Parathyroid adenoma (tissue), 2 donors: ENCODE data around the gene LUZP2.

Source experiments
- H2AFZ ChIP-seq: fragments of 300-600 bp; sonication (generic); one replicate; pipeline ENCODE4 v1.7.0; 2017; ENCODE audit warnings: antibody characterized with exemption, mild to moderate bottlenecking
- H3K27ac ChIP-seq: fragments of 300-600 bp; sonication (generic); one replicate; pipeline ENCODE4 v1.7.0; 2017
- H3K27me3 ChIP-seq: fragments of 300-600 bp; sonication (generic); one replicate; pipeline ENCODE4 v1.7.0; 2017; ENCODE audit warnings: low read length; ENCODE audit not compliant: control insufficient read depth, insufficient read depth
- H3K36me3 ChIP-seq: fragments of 300-600 bp; sonication (generic); one replicate; pipeline ENCODE4 v1.7.0; 2017; ENCODE audit warnings: low read length; ENCODE audit not compliant: control insufficient read depth, insufficient read depth
- H3K4me1 ChIP-seq: fragments of 300-600 bp; sonication (generic); one replicate; pipeline ENCODE4 v1.7.0; 2017; ENCODE audit warnings: control low read depth
- H3K4me2 ChIP-seq: fragments of 300-600 bp; sonication (generic); one replicate; pipeline ENCODE4 v1.7.0; 2017; ENCODE audit warnings: low read length
- H3K4me3 ChIP-seq: fragments of 300-600 bp; sonication (generic); one replicate; pipeline ENCODE4 v1.7.0; 2017; ENCODE audit warnings: low read depth, low read length
- H3K79me2 ChIP-seq: fragments of 300-600 bp; sonication (generic); one replicate; pipeline ENCODE4 v1.7.0; 2017; ENCODE audit warnings: control low read depth
- H3K9ac ChIP-seq: fragments of 300-600 bp; sonication (generic); one replicate; pipeline ENCODE4 v1.7.0; 2017; ENCODE audit warnings: mild to moderate bottlenecking
- H3K9me3 ChIP-seq: fragments of 300-600 bp; sonication (generic); one replicate; pipeline ENCODE4 v1.7.0; 2017; ENCODE audit warnings: low read length; ENCODE audit not compliant: control insufficient read depth
- TF ChIP-seq, protein P1 (sequence below): fragments of 300-600 bp; sonication (generic); IDR thresholded peaks from one replicate; pipeline ENCODE4 v1.7.0; 2017; ENCODE audit warnings: antibody characterized with exemption, mild to moderate bottlenecking
- donor health status: primary hyperparathyroidism.

LUZP2 gene

DNA sequence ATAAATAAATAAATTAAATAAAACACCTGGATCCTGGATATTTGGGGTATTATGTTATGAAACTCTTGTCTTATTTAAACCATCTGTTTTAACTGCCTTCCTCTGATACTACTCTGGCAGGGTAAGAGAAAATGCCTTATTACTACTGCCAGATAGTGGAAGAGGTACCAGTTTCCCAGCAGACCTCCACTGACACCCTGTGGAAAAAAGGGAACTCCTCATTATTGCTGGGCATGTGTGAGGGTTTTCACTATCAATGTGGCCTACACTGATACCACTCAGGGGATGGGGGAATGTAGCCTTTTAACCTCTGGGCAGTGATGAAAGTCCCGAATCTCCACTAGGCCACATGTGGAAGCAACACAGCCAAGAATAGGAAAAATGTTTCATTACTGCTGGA is 121.0 kb downstream of the LUZP2 start:
- H3K4me3 ChIP-seq, result no peak overlapping the region
- H3K27me3 ChIP-seq, result no peaks in the 10 kb centered on the region
- H3K4me1 ChIP-seq, result no peaks in the 10 kb centered on the region
- TF ChIP-seq, protein P1, sequence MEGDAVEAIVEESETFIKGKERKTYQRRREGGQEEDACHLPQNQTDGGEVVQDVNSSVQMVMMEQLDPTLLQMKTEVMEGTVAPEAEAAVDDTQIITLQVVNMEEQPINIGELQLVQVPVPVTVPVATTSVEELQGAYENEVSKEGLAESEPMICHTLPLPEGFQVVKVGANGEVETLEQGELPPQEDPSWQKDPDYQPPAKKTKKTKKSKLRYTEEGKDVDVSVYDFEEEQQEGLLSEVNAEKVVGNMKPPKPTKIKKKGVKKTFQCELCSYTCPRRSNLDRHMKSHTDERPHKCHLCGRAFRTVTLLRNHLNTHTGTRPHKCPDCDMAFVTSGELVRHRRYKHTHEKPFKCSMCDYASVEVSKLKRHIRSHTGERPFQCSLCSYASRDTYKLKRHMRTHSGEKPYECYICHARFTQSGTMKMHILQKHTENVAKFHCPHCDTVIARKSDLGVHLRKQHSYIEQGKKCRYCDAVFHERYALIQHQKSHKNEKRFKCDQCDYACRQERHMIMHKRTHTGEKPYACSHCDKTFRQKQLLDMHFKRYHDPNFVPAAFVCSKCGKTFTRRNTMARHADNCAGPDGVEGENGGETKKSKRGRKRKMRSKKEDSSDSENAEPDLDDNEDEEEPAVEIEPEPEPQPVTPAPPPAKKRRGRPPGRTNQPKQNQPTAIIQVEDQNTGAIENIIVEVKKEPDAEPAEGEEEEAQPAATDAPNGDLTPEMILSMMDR, result no peak
- H3K27ac ChIP-seq, result no peak overlapping the region
- no peak overlapping the region for H3K9ac ChIP-seq
- no peaks in the 10 kb centered on the region for H3K9me3 ChIP-seq
- H2AFZ ChIP-seq, result no peak overlapping the region
- no peaks in the 10 kb centered on the region for H3K79me2 ChIP-seq
- H3K36me3 ChIP-seq, result no peaks in the 10 kb centered on the region
- H3K4me2 ChIP-seq, result no peak overlapping the region

DNA sequence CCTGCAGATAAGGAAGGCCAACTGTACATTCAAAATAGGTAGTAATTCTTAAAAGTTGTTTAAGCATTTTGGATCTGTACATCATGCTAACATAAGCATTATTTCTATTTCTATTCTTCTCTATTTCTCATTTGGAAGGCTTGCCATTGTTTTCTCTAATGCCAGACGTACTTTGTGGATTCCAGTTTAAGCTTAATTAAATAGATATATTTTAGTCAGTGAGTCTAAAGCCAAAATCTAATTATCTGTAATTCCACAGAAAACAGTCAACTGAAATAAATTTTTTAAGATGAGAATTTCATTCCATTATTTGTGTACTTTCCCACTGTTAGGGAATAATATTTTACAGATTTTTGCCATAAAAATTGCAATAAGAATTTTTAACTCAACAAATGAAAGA is 123.0 kb downstream of the LUZP2 start:
- H3K9ac ChIP-seq, result no peak overlapping the region
- no peaks in the 10 kb centered on the region for H3K27me3 ChIP-seq
- H3K36me3 ChIP-seq, result no peaks in the 10 kb centered on the region
- no peak overlapping the region for H3K27ac ChIP-seq
- H3K79me2 ChIP-seq, result no peaks in the 10 kb centered on the region
- no peak overlapping the region for H3K4me3 ChIP-seq
- H3K4me1 ChIP-seq, result no peaks in the 10 kb centered on the region
- no peak overlapping the region for H3K4me2 ChIP-seq
- H2AFZ ChIP-seq, result no peak overlapping the region
- TF ChIP-seq, protein P1, result no peak
- H3K9me3 ChIP-seq, result no peaks in the 10 kb centered on the region

DNA sequence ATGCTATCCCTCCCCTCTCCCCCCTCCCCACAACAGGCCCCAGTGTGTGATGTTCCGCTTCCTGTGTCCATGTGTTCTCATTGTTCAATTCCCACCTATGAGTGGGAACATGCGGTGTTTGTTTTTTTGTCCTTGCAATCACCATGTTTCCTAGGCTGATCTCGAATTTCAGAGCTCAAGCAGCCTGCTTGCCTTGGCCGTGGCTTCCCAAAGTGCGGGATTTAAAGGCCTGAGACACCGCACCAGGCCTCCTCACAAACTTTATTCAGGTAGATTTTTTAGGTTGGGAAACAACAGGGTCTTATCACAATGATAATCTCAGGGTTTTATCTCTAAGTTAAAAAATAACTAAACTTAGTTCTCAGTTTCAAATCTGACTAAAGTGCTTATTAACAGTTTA is 125.4 kb downstream of the LUZP2 start:
- Histone ChIP-seq H2AFZ (no peak overlapping the region), H3K9me3 (no peaks in the 10 kb centered on the region), H3K27me3 (no peaks in the 10 kb centered on the region), H3K79me2 (no peaks in the 10 kb centered on the region), H3K27ac (no peak overlapping the region), H3K4me3 (no peak overlapping the region), H3K9ac (no peak overlapping the region), H3K36me3 (no peaks in the 10 kb centered on the region), H3K4me2 (no peak overlapping the region), H3K4me1 (no peaks in the 10 kb centered on the region)
- TF ChIP-seq, protein P1, result no peak

DNA sequence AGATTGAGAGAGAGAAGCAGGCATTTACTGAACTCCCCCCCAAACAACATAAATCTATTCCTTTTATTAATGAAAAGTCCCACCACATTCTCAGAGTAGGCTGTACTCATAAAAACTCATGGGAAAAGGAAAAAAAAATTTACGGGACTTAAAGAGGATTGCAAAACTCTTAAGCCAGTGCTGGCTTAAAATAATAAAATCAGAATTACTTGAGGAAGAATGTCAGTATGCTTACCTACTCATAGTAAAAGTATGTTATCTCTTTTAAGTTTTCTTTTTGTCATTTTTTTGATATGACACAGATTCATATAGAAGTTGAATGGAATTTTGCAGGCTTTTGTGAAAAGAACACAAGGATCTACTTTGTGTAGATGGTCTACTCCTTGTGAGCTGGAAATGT is 126.3 kb downstream of the LUZP2 start:
- H3K4me3 ChIP-seq, result no peak overlapping the region
- H3K27me3 ChIP-seq, result no peaks in the 10 kb centered on the region
- no peaks in the 10 kb centered on the region for H3K36me3 ChIP-seq
- H3K9ac ChIP-seq, result no peak overlapping the region
- H3K9me3 ChIP-seq, result no peaks in the 10 kb centered on the region
- no peaks in the 10 kb centered on the region for H3K79me2 ChIP-seq
- H2AFZ ChIP-seq, result no peak overlapping the region
- TF ChIP-seq, protein P1, result no peak
- no peaks in the 10 kb centered on the region for H3K4me1 ChIP-seq
- no peak overlapping the region for H3K27ac ChIP-seq
- no peak overlapping the region for H3K4me2 ChIP-seq

DNA sequence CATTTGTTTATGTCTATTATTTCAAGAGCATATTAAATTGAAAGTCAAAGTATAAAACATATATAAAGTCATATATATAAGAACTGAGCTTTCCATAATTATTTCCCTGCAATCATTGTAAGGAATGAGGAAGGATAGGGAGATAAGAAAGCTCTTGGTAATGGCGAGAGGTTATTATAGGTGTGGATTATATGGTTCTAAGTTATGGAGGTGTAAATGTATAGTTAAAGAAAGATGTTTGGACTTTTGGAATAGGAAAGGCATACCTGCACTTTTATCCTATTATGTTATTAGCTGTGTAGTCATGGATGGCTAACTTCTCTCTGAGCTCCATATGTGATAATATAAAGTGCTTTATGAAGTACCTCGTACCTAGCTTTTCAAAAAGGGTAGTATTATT is 127.6 kb downstream of the LUZP2 start:
- H3K4me1 ChIP-seq, result no peaks in the 10 kb centered on the region
- H3K36me3 ChIP-seq, result no peaks in the 10 kb centered on the region
- H3K27ac ChIP-seq, result no peak overlapping the region
- TF ChIP-seq, protein P1, result no peak
- no peaks in the 10 kb centered on the region for H3K9me3 ChIP-seq
- no peak overlapping the region for H3K4me3 ChIP-seq
- H3K4me2 ChIP-seq, result no peak overlapping the region
- no peak overlapping the region for H2AFZ ChIP-seq
- no peaks in the 10 kb centered on the region for H3K79me2 ChIP-seq
- no peaks in the 10 kb centered on the region for H3K27me3 ChIP-seq
- H3K9ac ChIP-seq, result no peak overlapping the region
